Glutamatergic neuron (in vitro differentiated cells): ENCODE results near the gene CEP70. TPM values are rescaled to one million over a fixed set of nuclear protein-coding genes. Genes with fewer than 3 reads are reported as not detected.

Experiments used
- DNase-seq: peaks from one replicate; pipeline ENCODE4 v3.0.0; 2022
- H3K27ac Mint-ChIP-seq: one replicate; pipeline ENCODE4 v1.8.0; 2020; ENCODE audit warnings: mild to moderate bottlenecking, mixed read lengths, inconsistent platforms; ENCODE audit not compliant: unreplicated experiment
- H3K27me3 Mint-ChIP-seq: one replicate; pipeline ENCODE4 v1.8.0; 2020; ENCODE audit warnings: mild to moderate bottlenecking, moderate library complexity, mixed read lengths, inconsistent platforms; ENCODE audit not compliant: unreplicated experiment
- H3K36me3 Mint-ChIP-seq: one replicate; pipeline ENCODE4 v1.8.0; 2020; ENCODE audit warnings: mild to moderate bottlenecking, mixed read lengths, inconsistent platforms; ENCODE audit not compliant: unreplicated experiment
- H3K4me1 Mint-ChIP-seq: one replicate; pipeline ENCODE4 v1.8.0; 2020; ENCODE audit warnings: mild to moderate bottlenecking, low read depth, mixed read lengths, inconsistent platforms; ENCODE audit not compliant: unreplicated experiment
- H3K4me3 Mint-ChIP-seq: one replicate; pipeline ENCODE4 v1.8.0; 2020; ENCODE audit warnings: mild to moderate bottlenecking, mixed read lengths, inconsistent platforms; ENCODE audit not compliant: unreplicated experiment
- H3K9me3 Mint-ChIP-seq: one replicate; pipeline ENCODE4 v1.8.0; 2020; ENCODE audit warnings: mild to moderate bottlenecking, moderate library complexity, mixed read lengths, inconsistent platforms; ENCODE audit not compliant: unreplicated experiment
- CTCF ChIP-seq: fragments of 200-600 bp; sonication (generic); IDR thresholded peaks from one replicate; pipeline ENCODE4 v1.5.0; 2021; ENCODE audit not compliant: partially characterized antibody, unreplicated experiment
- long read RNA-seq: library from polyadenylated mRNA; unstranded; transcript quantifications from one replicate; pipeline ENCODE4 v2.0.0, GENCODE V29; 2020; ENCODE audit not compliant: unreplicated experiment
- total RNA-seq: library from RNA; stranded (reverse); fragmentation: NEBNext Ultra II Directional; extraction: Animal tissue kit (Norgen Biotek cat#: 25700); gene quantifications from one replicate; pipeline ENCODE4 v1.2.1, GENCODE V29; 2021; ENCODE audit not compliant: unreplicated experiment

Gene CEP70
- 15.7 TPM for total RNA-seq
- long read RNA-seq, partial matches to known transcripts: 4 of 8 reads
- long read RNA-seq, other reads (novel, unspliced or antisense): 1 of 8 reads

GRCh38 chr3:138594150-138594934 lies at the start of gene CEP70:
Gene CEP70, minus strand, starts transcription at chr3:138594260. Its CDS starts 21,333 bp downstream, at chr3:138572927.
- H3K36me3 Mint-ChIP-seq: no peaks in the 10 kb centered on the region
- peak; percentile 95 for TF ChIP-seq CTCF
- peak; percentile 95 for DNase-seq
- H3K27me3 Mint-ChIP-seq: no peaks in the 10 kb centered on the region
- no peaks in the 10 kb centered on the region for H3K4me1 Mint-ChIP-seq
- H3K9me3 Mint-ChIP-seq: peaks cover 3% of the 10 kb centered on the region
- H3K27ac Mint-ChIP-seq: peak within 1 kb of the TSS; percentile 53
- H3K4me3 Mint-ChIP-seq: peak within 1 kb of the TSS; percentile 94

GRCh38 chr3:138642927-138643253 lies 48.8 kb upstream of the CEP70 start:
- Mint-ChIP-seq H3K4me3 (no peak overlapping the region), H3K9me3 (peaks cover 25% of the 10 kb centered on the region), H3K36me3 (peaks cover 31% of the 10 kb centered on the region), H3K4me1 (no peaks in the 10 kb centered on the region), H3K27me3 (peaks cover 2% of the 10 kb centered on the region), H3K27ac (no peak overlapping the region)
- TF ChIP-seq CTCF: no peak
- DNase-seq: no peak

- peaks cover 23% of the 10 kb centered on the region for H3K9me3 Mint-ChIP-seq
Measured at GRCh38 chr3:138642226-138642926, 48.3 kb upstream of the CEP70 start.

GRCh38 chr3:138640537-138640936 lies 46.5 kb upstream of the CEP70 start:
- H3K9me3 Mint-ChIP-seq: peaks cover 18% of the 10 kb centered on the region
- no peak overlapping the region for H3K4me3 Mint-ChIP-seq
- H3K27me3 Mint-ChIP-seq: peaks cover 3% of the 10 kb centered on the region
- H3K27ac Mint-ChIP-seq: no peak overlapping the region
- peaks cover 14% of the 10 kb centered on the region for H3K36me3 Mint-ChIP-seq
- TF ChIP-seq CTCF: no peak
- DNase-seq: no peak
- no peaks in the 10 kb centered on the region for H3K4me1 Mint-ChIP-seq

More at GRCh38 chr3:138642226-138642926, 48.3 kb upstream of the CEP70 start:
- no peak for TF ChIP-seq CTCF
- no peak overlapping the region for H3K27ac Mint-ChIP-seq
- no peak overlapping the region for H3K4me3 Mint-ChIP-seq
- peaks cover 28% of the 10 kb centered on the region for H3K36me3 Mint-ChIP-seq
- no peaks in the 10 kb centered on the region for H3K4me1 Mint-ChIP-seq
- H3K27me3 Mint-ChIP-seq: peaks cover 3% of the 10 kb centered on the region
- DNase-seq: no peak

GRCh38 chr3:138638641-138639040 lies 44.6 kb upstream of the CEP70 start:
- no peak for DNase-seq
- Mint-ChIP-seq H3K4me1 (no peaks in the 10 kb centered on the region), H3K4me3 (no peak overlapping the region), H3K27ac (no peak overlapping the region), H3K9me3 (peaks cover 13% of the 10 kb centered on the region), H3K36me3 (peaks cover 10% of the 10 kb centered on the region), H3K27me3 (peaks cover 3% of the 10 kb centered on the region)
- TF ChIP-seq CTCF: no peak
